Osteoblast (primary cell): Measurements from ENCODE around the gene TXNDC5. TPM values are rescaled to one million over a fixed set of nuclear protein-coding genes. Genes with fewer than 3 reads are reported as not detected.

Experiments used
- DNase-seq: peaks from one replicate; pipeline ENCODE4 v3.0.0; 2011; ENCODE audit warnings: low spot score, mixed read lengths; ENCODE audit not compliant: insufficient read length; ENCODE audit errors: missing footprints
- H2AFZ ChIP-seq: 2 replicates; pipeline ENCODE4 v1.6.0; 2011; ENCODE audit warnings: mild to moderate bottlenecking, low read length
- H3K27ac ChIP-seq: 2 replicates; pipeline ENCODE4 v1.5.1; 2011; ENCODE audit warnings: mild to moderate bottlenecking, low read depth, low read length, moderate library complexity
- H3K27me3 ChIP-seq: 2 replicates; pipeline ENCODE4 v1.6.0; 2012; ENCODE audit warnings: mild to moderate bottlenecking, control low read depth, inconsistent platforms, low read length, moderate library complexity; ENCODE audit not compliant: insufficient read depth
- H3K36me3 ChIP-seq: 2 replicates; pipeline ENCODE4 v1.5.1; 2011; ENCODE audit warnings: mild to moderate bottlenecking, low read length, control low read depth, moderate library complexity; ENCODE audit not compliant: insufficient read depth
- H3K4me1 ChIP-seq: 2 replicates; pipeline ENCODE4 v1.5.1; 2011; ENCODE audit warnings: mild to moderate bottlenecking, low read length, control low read depth, moderate library complexity; ENCODE audit not compliant: insufficient read depth
- H3K4me2 ChIP-seq: 2 replicates; pipeline ENCODE4 v1.6.0; 2011; ENCODE audit warnings: mild to moderate bottlenecking, low read length; ENCODE audit not compliant: insufficient read depth
- H3K4me3 ChIP-seq: fragments of 200-600 bp; sonication (generic); 3 replicates; pipeline ENCODE4 v1.5.1; 2012; ENCODE audit warnings: mild to moderate bottlenecking, low read length, inconsistent platforms; ENCODE audit not compliant: insufficient read depth
- H3K79me2 ChIP-seq: 2 replicates; pipeline ENCODE4 v1.6.0; 2012; ENCODE audit warnings: mild to moderate bottlenecking, low read length, control low read depth, inconsistent platforms; ENCODE audit not compliant: insufficient read depth
- H3K9me3 ChIP-seq: 2 replicates; pipeline ENCODE4 v1.5.1; 2011; ENCODE audit warnings: low read depth, low read length, control low read depth
- H4K20me1 ChIP-seq: 2 replicates; pipeline ENCODE4 v1.6.0; 2012; ENCODE audit warnings: mild to moderate bottlenecking, low read length, control low read depth; ENCODE audit not compliant: insufficient read depth
- CTCF ChIP-seq: IDR thresholded peaks from 2 replicates; pipeline ENCODE4 v1.5.1; 2011; ENCODE audit warnings: mild to moderate bottlenecking, low read depth, low read length, moderate library complexity; ENCODE audit errors: extremely low read depth
- total RNA-seq: library from RNA; depleted of rRNA; stranded (reverse); fragments of >200 nt; gene quantifications from 2 replicates; pipeline ENCODE4 v1.2.3, GENCODE V29; 2012

TXNDC5 gene
- 189 and 344 TPM in 2 replicates for total RNA-seq

DNA sequence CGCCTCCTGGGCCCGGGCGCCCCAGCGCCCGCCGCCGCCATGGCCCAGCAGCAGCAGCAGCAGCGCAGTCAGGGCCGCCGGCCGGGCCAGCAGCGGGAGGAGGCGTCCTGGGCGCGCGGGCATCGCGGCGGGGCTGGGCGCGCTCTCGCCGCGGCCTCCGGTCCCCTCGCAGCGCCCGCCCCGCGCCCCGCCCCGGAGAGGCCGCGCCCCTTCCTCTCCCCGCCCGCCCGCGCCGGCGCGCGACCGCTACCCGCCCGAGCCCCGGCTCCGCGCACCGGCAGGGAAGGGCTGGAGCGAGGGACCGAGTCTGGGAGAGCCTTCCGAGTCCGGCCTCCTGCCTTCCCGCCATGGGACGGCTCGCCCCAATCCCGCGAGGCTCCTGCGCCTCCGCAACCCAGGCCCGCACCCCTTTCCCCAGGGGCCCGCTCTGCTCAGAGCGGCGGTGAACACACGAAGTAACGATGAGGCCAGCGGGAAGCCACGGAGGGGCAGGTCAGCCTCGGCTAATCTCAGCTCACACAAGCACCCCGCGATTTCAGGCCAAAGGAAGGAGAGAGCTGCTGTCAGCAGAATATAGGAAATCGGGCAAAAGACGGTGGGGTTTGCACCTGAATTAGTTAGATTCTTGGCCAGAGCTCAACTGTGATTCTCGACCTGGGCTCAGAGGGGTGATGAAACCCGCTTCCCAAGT is at the start of gene TXNDC5:
TXNDC5 (minus strand) TSS at position 135 of the 691 bp plus-strand sequence; CDS start at position 123, 12 bp downstream.
- Histone ChIP-seq H3K36me3 (peaks cover under 1% of the 10 kb centered on the region), H3K4me1 (peaks cover 22% of the 10 kb centered on the region), H3K9me3 (no peaks in the 10 kb centered on the region), H3K27ac (peak within 1 kb of the TSS; percentile 73), H3K4me3 (peak within 1 kb of the TSS; percentile 89), H3K4me2 (peak within 1 kb of the TSS; percentile 97), H2AFZ (peak within 1 kb of the TSS; percentile 91), H3K27me3 (no peaks in the 10 kb centered on the region), H4K20me1 (peaks cover 34% of the 10 kb centered on the region), H3K79me2 (peaks cover 41% of the 10 kb centered on the region)
- DNase-seq = peak; percentile 99
- TF ChIP-seq CTCF = no peak

DNA sequence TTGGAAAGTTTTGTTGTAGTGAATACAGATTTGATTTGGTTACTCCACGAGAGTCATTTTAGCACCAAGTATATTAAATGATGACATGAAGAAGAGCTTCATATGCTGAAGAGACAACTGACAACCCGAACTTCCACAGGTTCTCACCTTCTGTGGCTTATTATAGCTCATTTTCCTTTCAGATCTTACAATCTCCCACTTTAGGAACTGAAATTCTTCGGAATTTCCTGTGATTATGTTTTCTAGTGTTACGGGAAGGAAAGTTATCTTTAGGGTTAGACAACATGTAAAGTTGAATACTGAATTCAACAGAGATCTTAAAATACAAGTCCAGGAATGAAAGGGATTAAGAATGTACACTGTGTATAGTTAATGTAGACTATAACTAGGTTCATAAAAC is 49.6 kb upstream of the TXNDC5 start:
- Histone ChIP-seq H3K27ac (no peak overlapping the region), H3K4me3 (no peak overlapping the region), H2AFZ (no peak overlapping the region), H3K4me1 (no peaks in the 10 kb centered on the region), H3K4me2 (no peak overlapping the region), H3K27me3 (no peaks in the 10 kb centered on the region), H4K20me1 (no peaks in the 10 kb centered on the region), H3K79me2 (no peaks in the 10 kb centered on the region), H3K9me3 (no peaks in the 10 kb centered on the region), H3K36me3 (no peaks in the 10 kb centered on the region)
- no peak for TF ChIP-seq CTCF
- no peak for DNase-seq

- no peak overlapping the region for H2AFZ ChIP-seq
- no peak overlapping the region for H3K27ac ChIP-seq
- no peaks in the 10 kb centered on the region for H3K4me1 ChIP-seq
- no peaks in the 10 kb centered on the region for H3K9me3 ChIP-seq
- no peak overlapping the region for H3K4me3 ChIP-seq
- no peaks in the 10 kb centered on the region for H3K36me3 ChIP-seq
- no peaks in the 10 kb centered on the region for H3K27me3 ChIP-seq
- no peaks in the 10 kb centered on the region for H4K20me1 ChIP-seq
- no peak overlapping the region for H3K4me2 ChIP-seq
- H3K79me2 ChIP-seq = no peaks in the 10 kb centered on the region
- DNase-seq = no peak
- TF ChIP-seq CTCF = no peak
Observed at GRCh38 chr6:7959453-7959852, 48.9 kb upstream of the TXNDC5 start.

DNA sequence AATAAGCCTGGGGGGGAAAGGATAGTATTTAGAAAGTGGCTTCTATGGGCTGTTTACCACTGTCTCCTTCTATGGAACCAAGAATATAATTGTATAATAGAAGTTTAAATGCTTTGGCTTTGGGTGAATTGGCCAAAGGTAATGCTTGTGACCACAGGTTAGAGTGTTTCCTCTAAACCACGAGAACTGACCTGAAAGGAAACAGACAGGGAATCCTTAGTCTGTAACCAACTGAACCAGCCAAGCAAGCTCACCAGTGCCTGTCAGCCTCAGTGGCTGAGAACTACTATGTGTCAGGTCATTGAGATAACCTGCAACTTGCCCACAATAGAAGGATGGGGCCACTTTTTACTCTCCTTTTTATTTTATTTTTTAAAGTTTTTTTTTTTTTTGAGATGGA is 47.9 kb upstream of the TXNDC5 start:
- Histone ChIP-seq H3K27ac (no peak overlapping the region), H2AFZ (no peak overlapping the region), H3K4me3 (no peak overlapping the region), H3K79me2 (no peaks in the 10 kb centered on the region), H3K4me2 (no peak overlapping the region), H3K36me3 (no peaks in the 10 kb centered on the region), H4K20me1 (no peaks in the 10 kb centered on the region), H3K27me3 (no peaks in the 10 kb centered on the region), H3K9me3 (no peaks in the 10 kb centered on the region), H3K4me1 (no peaks in the 10 kb centered on the region)
- no peak for DNase-seq
- no peak for TF ChIP-seq CTCF
